ENCODE measurements around the gene LSG1.

Gene LSG1

GRCh38 chr3:194686816-194687637, 15.0 kb upstream of the LSG1 start:
- H3K4me1 ChIP-seq: peaks cover 0 to 43% (median 34%) of the 10 kb centered on the region in 4 donors

DNA sequence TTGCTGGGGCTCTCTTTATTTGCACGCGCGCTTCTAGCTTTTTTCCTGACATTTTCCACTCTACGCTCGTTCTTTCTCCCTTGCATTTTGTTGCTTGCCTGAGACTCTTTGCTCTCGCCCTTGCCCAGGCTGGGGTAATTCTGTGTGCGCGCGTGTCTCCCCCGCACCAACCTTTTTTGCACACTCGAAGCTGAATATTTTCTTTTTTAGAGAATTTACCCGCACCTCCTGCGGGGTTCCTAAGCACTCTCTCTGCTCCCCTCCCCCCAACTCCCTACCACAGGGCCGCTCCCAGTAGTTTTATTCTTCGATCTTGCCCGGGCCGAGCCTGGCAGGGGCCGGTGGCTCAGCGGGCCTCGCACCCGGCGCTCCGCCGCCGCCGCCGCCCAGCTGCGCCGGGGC, 14.4 kb upstream of the LSG1 start:
- peak overlapping the region; percentile 55 to 59 for H3K4me3 ChIP-seq
- TF ChIP-seq, protein P1, sequence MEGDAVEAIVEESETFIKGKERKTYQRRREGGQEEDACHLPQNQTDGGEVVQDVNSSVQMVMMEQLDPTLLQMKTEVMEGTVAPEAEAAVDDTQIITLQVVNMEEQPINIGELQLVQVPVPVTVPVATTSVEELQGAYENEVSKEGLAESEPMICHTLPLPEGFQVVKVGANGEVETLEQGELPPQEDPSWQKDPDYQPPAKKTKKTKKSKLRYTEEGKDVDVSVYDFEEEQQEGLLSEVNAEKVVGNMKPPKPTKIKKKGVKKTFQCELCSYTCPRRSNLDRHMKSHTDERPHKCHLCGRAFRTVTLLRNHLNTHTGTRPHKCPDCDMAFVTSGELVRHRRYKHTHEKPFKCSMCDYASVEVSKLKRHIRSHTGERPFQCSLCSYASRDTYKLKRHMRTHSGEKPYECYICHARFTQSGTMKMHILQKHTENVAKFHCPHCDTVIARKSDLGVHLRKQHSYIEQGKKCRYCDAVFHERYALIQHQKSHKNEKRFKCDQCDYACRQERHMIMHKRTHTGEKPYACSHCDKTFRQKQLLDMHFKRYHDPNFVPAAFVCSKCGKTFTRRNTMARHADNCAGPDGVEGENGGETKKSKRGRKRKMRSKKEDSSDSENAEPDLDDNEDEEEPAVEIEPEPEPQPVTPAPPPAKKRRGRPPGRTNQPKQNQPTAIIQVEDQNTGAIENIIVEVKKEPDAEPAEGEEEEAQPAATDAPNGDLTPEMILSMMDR (IDR thresholded peaks at IDR 0.05): no peak
- H3K4me1 ChIP-seq: peaks cover 0 to 42% (median 34%) of the 10 kb centered on the region in 4 donors
- peaks cover 0 to 14% of the 10 kb centered on the region in 2 donors for H3K27me3 ChIP-seq
- DNase-seq: no peak
- H3K36me3 ChIP-seq: no peaks in the 10 kb centered on the region
- H3K27ac ChIP-seq: peak overlapping the region; percentile 47 to 77
- intact Hi-C loops (cut with DNase I; ENCODE audit: low total_unique reads): no loop called here
- no peaks in the 10 kb centered on the region for H3K9me3 ChIP-seq

More at GRCh38 chr3:194686816-194687637, 15.0 kb upstream of the LSG1 start:
- Histone ChIP-seq H3K36me3 (no peaks in the 10 kb centered on the region), H3K27ac (peak overlapping the region; percentile 47 to 77), H3K27me3 (peaks cover 0 to 14% of the 10 kb centered on the region in 2 donors), H3K4me3 (peak overlapping the region; percentile 55 to 59), H3K9me3 (no peaks in the 10 kb centered on the region)
- intact Hi-C loops (cut with DNase I; ENCODE audit: low total_unique reads): no loop called here
- TF ChIP-seq, protein P1 (IDR thresholded peaks at IDR 0.05): no peak
- DNase-seq: peak; percentile 29 to 73

- H3K4me1 ChIP-seq: peaks cover 0 to 41% (median 32%) of the 10 kb centered on the region in 4 donors
- H3K4me3 ChIP-seq: peak within 1 kb of the TSS; percentile 55 to 59
- intact Hi-C loops (cut with DNase I; ENCODE audit: low total_unique reads): no loop called here
- H3K27me3 ChIP-seq: peaks cover 0 to 16% of the 10 kb centered on the region in 2 donors
- peak within 1 kb of the TSS; percentile 47 to 77 for H3K27ac ChIP-seq
- no peaks in the 10 kb centered on the region for H3K36me3 ChIP-seq
- H3K9me3 ChIP-seq: no peaks in the 10 kb centered on the region
- TF ChIP-seq, protein P1 (IDR thresholded peaks at IDR 0.05): peak in 1 of 2 experiments; percentile 19
- peak; percentile 92 to 95 for DNase-seq
These were observed 13.9 kb upstream of the LSG1 start, which contains the start of gene FAM43A for GRCh38 chr3:194685718-194686413. Gene FAM43A, plus strand, starts transcription at chr3:194685883. Its CDS starts 944 bp downstream, at chr3:194686827.

GRCh38 chr3:194685065-194685717, 13.2 kb upstream of the LSG1 start:
- no peak for DNase-seq
- H3K36me3 ChIP-seq: no peaks in the 10 kb centered on the region
- peak overlapping the region; percentile 47 to 77 for H3K27ac ChIP-seq
- peaks cover 0 to 41% (median 32%) of the 10 kb centered on the region in 4 donors for H3K4me1 ChIP-seq
- TF ChIP-seq, protein P1 (IDR thresholded peaks at IDR 0.05): no peak
- intact Hi-C loops (cut with DNase I; ENCODE audit: low total_unique reads): no loop called here
- peaks cover 0 to 18% of the 10 kb centered on the region in 2 donors for H3K27me3 ChIP-seq
- H3K4me3 ChIP-seq: peak overlapping the region; percentile 55 to 59
- no peaks in the 10 kb centered on the region for H3K9me3 ChIP-seq

GRCh38 chr3:194683380-194683779, 11.4 kb upstream of the LSG1 start:
- peaks cover 0 to 18% of the 10 kb centered on the region in 2 donors for H3K27me3 ChIP-seq
- no peaks in the 10 kb centered on the region for H3K36me3 ChIP-seq
- TF ChIP-seq, protein P1 (IDR thresholded peaks at IDR 0.05): no peak
- intact Hi-C loops (cut with DNase I; ENCODE audit: low total_unique reads): loop anchor here (5.0 kb wide), 3 partner anchors 419 to 759 kb away; partner anchors contain the start of gene ACAP2
- no peaks in the 10 kb centered on the region for H3K9me3 ChIP-seq
- H3K4me1 ChIP-seq: peaks cover 0 to 37% (median 31%) of the 10 kb centered on the region in 4 donors
- no peak overlapping the region for H3K27ac ChIP-seq
- no peak overlapping the region for H3K4me3 ChIP-seq
- DNase-seq: no peak

All from tibial artery (tissue), 4 donors.